OCI-LY7 (cell line): ENCODE data around the gene CRIM1.

ENCODE experiments used
- CTCF ChIP-seq: fragments of 200-600 bp; sonication (generic); conservative IDR thresholded peaks from 2 replicates; pipeline ENCODE4 v1.5.1; 2014; ENCODE audit warnings: mild to moderate bottlenecking, antibody characterized with exemption, low read length, moderate library complexity, mixed read lengths
- EZH2phosphoT487 ChIP-seq: fragments of 200-600 bp; sonication (generic); IDR thresholded peaks from 2 replicates; pipeline ENCODE4 v1.6.1; 2018; ENCODE audit warnings: low read depth, borderline replicate concordance, mild to moderate bottlenecking, mixed run types, antibody characterized with exemption, low read length, moderate library complexity, mixed read lengths

DNA sequence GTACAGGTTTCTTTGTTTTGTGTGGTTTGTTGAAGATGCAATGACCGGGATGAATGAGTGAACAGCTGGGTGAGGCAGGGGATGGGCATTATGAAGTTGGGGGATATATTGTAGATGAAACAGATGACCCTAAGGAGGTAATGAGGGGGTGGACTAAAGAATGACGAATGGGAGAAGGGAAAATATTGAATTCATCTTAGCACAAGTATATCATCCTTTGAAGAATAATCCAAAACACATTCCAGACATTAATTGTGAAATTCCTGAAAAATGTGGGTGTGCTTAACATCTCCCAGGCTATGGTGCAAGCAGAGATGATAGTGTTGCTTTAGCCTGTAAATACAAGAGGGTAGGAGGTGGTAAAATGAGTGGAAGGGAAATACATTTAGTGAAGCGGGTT, 5.8 kb downstream of the CRIM1 start:
- no peak for TF ChIP-seq CTCF
- no peak for TF ChIP-seq EZH2phosphoT487
